Amniotic stem cell (primary cell): Measurements from ENCODE around the gene RPH3AL.
"Not testable (repeated sequence)": the region's sequence is repeated elsewhere in the genome, so short reads cannot be mapped to it uniquely, and the experiment has no call there.

ENCODE experiments used
- DNase-seq: peaks from one replicate; lab custom pipeline; 2025; lab: John Stamatoyannopoulos, UW

RPH3AL gene

GRCh38 chr17:238071-238963, 114.3 kb downstream of the RPH3AL start:
- no peak for DNase-seq

- DNase-seq, result no peak
Observed at GRCh38 chr17:237406-237955, 115.1 kb downstream of the RPH3AL start.

DNA sequence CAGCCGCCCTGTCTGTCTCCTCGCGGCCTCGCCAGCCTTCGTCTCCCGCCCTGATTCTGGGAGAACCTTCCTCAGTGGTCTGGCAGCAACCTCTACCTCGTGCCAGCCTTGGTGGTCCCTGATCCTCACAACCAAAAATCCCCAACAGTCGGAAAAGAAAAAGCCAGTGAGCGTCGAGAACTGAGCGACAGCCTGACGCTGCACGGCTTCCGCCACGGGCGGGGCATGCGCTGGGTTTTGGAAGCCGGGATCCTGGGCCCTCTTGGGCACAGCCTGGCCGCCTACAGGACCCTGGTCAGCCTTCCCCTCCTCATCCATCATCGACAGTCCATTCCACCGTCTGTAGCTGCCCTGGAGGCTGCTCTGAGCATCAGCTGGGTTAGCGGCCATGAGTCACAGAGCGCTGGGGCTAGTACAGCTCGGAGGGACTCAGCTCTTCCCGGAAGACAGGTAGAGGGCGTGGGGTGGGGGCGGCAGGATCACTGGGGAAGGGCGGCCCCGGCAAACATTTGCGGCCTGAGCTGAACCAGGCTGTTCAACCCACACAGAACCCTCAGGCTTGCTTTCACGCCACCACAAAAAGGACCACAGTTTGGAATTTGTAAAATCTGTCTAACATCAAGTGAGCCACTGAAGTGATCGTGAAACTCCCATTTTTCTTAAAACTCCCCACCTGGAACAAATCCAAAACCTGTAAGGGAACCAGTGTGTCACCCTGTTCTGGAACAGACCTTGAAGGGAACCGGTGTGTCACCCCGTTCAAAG, 115.8 kb downstream of the RPH3AL start:
- DNase-seq, result no peak

DNA sequence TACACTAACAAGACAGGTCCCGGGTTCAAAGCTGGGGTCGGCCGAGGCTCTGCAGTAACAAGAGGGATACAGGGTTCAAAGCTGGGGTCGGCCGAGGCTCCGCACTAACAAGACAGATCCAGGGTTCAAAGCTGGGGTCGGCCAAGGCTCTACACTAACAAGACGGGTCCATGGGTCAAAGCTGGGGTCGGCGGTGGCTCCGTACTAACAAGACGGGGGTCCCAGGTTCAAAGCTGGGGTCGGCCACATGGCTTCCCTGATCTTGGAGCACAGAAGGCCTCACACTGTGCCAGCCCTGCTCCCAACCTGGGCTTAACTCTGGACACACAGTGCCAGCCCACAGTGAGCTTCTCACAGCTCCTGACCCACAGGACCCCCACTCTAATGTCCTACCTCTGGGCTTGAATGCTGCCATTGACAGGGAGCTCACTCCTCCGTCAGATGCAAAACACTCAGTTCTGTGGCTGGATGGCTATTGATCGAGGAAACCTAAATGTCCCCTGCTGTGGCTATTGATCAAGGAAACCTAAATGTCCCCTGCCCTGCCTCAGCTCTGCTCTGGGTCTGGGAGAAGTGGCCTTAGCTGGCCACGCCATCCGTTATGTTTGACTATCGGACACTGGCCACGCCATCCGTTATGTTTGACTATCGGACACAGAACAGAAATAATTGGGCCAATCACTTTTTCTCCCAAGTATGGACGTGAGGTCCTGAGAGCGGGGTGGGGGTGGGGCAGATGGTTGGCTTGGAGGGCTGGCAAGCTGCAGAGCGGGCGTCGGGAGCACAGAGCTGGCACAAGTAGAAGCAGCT, 116.6 kb downstream of the RPH3AL start:
- DNase-seq, result no peak

DNA sequence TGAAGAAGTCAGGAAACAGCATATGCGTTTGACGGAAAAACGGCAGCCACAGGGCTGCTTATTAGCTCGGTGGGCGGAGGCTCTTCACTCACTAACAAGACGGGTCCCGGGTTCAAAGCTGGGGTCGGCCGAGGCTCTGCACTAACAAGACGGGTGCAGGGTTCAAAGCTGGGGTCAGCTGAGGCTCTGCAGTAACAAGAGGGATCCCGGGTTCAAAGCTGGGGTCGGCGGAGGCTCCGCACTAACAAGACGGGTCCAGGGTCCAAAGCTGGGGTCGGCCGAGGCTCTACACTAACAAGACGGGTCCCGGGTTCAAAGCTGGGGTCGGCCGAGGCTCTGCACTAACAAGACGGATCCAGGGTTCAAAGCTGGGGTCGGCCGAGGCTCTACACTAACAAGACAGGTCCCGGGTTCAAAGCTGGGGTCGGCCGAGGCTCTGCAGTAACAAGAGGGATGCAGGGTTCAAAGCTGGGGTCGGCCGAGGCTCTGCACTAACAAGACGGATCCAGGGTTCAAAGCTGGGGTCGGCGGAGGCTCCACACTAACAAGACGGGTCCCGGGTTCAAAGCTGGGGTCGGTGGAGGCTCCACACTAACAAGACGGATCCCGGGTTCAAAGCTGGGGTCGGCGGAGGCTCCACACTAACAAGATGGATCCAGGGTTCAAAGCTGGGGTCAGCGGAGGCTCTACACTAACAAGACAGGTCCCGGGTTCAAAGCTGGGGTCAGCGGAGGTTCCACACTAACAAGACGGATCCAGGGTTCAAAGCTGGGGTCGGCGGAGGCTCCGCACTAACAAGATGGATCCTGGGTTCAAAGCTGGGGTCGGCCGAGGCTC, 117.4 kb downstream of the RPH3AL start:
- DNase-seq, result not testable (repeated sequence)

DNA sequence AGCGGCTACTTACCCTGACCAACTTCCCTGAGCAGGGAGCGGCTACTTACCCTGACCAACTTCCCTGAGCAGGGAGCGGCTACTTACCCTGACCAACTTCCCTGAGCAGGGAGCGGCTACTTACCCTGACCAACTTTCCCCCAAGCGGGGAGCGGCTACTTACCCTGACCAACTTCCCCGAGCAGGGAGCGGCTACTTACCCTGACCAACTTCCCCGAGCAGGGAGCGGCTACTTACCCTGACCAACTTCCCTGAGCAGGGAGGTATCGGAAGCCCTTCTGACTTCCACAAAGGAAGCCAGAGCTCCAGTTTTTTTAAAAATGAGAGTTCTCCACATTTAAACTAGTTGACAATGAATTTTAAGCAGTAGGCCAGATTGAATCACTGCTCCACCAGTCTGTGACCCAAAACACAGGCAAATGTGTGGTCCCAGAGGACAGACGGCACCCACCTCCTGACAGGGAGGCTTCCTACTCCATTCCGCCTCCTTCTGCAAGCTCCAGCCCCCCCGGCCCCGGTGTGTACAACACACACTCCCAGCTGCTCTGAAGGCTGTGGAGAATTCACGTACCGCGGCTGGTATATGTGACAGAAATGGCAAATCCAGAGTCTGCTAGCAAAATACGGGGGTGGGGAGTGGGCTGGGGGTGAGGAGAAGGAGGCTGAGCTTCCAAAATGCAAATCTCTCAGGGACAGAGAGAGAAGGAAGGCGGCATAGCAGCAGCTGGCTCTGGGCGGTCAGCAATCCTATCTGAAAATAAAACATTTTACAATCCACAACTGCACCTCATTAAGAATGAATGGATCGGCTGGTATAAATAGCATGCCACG, 118.2 kb downstream of the RPH3AL start:
- DNase-seq, result not testable (repeated sequence)

- DNase-seq, result no peak
Observed at GRCh38 chr17:233473-233941, 119.1 kb downstream of the RPH3AL start.

DNA sequence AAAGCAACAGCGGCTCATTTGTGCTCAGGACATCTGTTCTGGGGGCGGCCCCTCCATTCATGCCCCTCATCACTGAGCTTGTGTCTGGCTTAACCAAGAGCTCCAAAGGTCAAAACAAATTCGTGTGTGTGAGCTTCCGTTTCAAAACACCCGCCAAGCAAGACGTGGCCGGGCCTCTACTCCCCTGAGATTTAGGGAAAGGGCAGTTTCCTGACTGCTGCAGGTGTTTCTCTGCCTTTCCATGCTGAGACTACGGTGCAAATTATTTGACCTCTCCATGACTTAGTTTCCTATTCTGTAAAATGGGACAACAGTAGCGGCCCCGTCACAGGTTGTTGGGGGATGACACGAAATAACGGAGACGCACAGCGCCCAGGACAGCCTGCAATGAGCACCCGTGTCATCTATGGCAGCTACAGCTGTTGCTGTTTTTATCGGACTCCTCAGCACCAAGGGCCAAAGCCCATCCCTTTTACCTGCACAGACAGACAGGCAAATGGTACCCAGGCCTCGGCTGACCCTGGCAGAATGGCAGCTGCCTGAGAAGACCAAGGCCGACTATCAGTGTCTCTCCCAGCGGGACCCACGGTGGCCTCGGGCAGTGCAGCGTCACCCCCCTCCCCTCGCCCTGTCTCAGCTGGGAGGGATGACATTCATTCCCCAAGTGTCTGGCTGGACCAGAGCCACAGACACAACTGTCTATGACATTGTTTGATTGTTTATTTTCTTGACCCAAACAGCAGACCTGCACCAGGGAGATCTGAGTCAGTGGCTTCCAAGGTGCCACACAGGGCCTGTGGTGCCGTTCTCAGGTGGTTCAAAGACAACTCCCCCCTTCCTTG, 120.4 kb downstream of the RPH3AL start:
- no peak for DNase-seq

DNA sequence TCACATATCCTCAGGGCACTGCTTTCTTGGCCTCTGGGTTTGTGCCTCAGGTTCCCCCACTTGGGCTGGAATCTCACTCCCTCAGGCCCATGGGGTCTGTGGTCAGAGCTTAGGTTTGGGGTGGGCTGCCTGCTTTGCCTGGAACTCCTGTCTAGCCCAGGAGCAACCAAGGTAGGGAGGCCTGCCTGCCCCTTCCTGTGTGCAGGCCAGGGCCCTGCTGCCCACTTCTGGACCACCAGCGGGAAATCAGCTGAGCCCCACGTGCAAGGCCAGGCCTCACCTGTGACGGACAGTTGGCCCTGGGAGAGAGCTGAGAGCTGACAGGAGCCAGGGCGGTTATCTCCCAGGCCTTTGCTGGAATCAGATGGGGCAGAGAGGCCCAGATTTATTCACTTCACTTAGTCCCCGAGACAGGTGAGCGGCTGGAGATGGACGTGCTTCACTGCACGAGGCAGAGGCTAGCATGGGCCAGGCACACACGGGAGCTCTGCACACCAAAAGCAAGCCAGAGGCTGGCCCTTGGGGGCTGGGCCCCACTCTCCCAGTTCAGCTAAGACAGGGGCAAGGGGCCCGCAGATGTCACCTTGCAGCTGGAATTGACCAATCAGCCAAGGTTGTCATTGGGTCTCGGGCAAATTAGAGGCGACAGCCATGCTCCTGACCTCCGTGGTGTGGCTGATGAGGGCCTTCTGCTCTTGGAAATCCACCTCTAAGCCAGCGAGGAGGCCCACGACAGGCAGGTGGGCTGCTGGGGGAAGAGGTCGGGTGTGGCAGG, 121.2 kb downstream of the RPH3AL start:
- no peak for DNase-seq

DNA sequence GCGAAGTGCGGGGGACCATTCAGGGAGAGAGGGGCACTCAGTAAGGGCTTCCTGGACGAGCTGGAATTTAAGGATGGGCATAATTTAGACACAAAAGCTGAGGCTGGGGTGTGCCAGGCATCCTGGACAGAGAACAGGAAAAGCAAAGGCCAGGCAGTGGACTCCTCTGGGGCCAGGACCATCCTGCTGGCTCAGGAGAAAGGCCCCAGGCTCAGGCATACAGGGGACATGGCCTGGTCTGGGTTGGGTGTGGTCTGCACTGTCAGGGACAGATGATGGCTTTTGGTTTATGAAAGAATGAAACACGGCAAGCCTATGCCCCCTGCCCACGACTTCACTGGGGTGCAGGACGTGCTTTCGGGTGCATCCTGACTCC, 122.2 kb downstream of the RPH3AL start:
- no peak for DNase-seq

- DNase-seq, result no peak
Observed at GRCh38 chr17:229709-230394, 122.8 kb downstream of the RPH3AL start.

DNA sequence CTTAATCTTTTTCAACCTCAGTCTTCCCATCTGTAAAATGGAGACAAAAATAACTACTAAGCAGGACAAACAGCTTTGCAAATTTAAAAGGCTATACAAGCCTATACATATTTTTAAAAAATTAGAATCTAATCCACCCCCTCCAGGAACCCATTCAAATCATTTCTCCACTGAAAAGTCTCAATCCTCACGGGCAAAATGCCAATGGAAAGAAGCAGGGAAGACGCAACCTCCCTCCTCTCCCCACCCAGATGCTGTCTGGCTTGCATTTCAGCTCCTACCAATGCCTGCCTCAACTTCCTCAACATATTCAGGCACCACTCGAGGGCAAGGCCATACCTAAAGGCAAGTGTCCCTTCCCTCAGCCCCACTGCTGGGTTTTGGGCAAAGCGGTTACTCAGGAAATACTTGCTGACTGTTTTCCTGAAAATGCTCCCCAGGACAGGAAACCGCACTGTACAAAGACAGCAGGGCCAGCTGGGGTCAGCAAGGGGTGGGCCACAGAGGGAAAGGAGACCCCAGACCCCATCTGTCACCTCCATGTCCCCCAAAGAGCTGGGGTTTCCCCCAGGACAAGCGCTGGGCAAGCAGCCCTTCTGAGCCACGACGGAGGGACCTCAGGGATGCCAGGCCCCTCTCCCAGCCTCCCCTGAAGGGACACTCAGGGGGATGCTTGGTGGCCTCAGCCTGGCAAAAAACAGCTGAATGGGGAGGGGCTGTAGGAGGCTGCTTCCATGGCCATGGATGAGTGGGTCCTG, 123.5 kb downstream of the RPH3AL start:
- DNase-seq, result no peak

- no peak for DNase-seq
Observed at GRCh38 chr17:227946-228615, 124.5 kb downstream of the RPH3AL start.

DNA sequence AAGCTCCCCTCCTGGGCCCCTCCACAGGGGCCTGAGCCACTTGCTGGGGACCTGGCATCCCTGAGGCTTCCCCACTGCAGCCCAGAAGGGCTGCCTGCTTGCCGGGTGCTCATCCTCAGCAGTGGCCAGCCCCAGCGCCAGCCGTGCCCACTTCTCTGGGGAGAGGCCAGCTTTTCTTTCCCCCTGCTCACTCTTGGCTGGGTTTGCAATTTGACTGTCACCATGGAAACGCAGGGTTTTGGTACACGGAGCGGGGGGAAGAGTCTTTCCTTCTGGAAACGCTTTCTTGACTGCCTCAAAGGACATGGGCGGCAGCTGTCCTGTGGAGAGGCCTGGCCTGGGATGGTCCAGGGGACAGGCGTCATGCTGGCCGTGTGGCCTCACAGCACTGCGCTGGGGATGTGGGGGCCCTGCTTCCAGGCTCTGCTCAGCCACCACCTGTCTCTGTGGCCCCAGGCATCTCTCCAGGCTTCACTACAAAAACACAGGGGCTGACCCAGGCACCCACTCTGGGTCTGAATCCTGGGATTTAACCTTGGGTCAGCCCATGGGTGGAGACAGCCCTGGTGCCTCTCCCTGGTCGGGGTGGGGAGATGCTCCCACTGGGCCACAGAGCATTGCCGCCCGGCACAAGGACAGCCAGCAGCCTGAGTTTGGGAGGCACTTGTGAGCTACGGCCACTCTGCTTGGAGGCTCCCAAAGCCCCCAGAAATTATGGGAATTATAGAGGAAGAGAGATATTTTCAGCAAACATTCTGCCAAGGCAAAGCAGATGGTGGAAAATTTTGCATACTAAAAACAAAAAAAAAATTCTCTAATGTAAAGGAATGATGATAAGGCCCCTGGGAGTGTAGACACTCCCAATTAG, 125.3 kb downstream of the RPH3AL start:
- DNase-seq, result no peak
